H1 (cell line): ENCODE results near the gene PRSS16. TPM values are rescaled to one million over a fixed set of nuclear protein-coding genes. Genes with fewer than 3 reads are reported as not detected.

Experiments used
- BACH1 ChIP-seq: IDR thresholded peaks from 2 replicates; pipeline ENCODE4 v1.6.1; 2012; ENCODE audit warnings: low read length, improper control_type of control experiment
- BRCA1 ChIP-seq: IDR thresholded peaks from 2 replicates; pipeline ENCODE4 v1.6.1; 2012; ENCODE audit warnings: low read depth, low read length, improper control_type of control experiment
- HDAC2 ChIP-seq, 2 experiments: fragments of 300-600 bp in 1 of 2; sonication (generic) in 1 of 2; IDR thresholded peaks; 2 replicates each; pipeline ENCODE4 v1.6.1; 2011 to 2012; ENCODE audit warnings: low read depth in 2 of 2, low read length in 2 of 2, mild to moderate bottlenecking in 2 of 2, moderate library complexity in 2 of 2, borderline replicate concordance in 1 of 2, inconsistent platforms in 1 of 2
- JUND ChIP-seq: IDR thresholded peaks from 2 replicates; pipeline ENCODE4 v1.6.1; 2011; ENCODE audit warnings: mild to moderate bottlenecking, improper control_type of control experiment, low read length
- RBBP5 ChIP-seq: IDR thresholded peaks from 2 replicates; pipeline ENCODE4 v1.7.1; 2012; ENCODE audit warnings: low read depth, mild to moderate bottlenecking, inconsistent platforms, low read length, moderate library complexity, borderline replicate concordance
- SUZ12 ChIP-seq: fragments of 200-600 bp; sonication (generic); IDR thresholded peaks from 2 replicates; pipeline ENCODE4 v1.6.1; 2012; ENCODE audit warnings: mild to moderate bottlenecking, inconsistent platforms, low read length, moderate library complexity, mixed read lengths
- polyA plus RNA-seq, 7 experiments: library from polyadenylated mRNA; depleted of rRNA in 3 of 7; stranded (reverse) in 5 of 7; unstranded in 2 of 7; fragments of >200 nt in 5 of 7; fragments of 200-250 nt in 2 of 7; gene quantifications; 1 replicate in 5 of 7; 2 replicates in 1 of 7; 4 replicates in 1 of 7; pipeline versions ENCODE4 v1.2.1 to v1.2.3, GENCODE V29; 2011 to 2013; ENCODE audit warnings: missing spikeins in 2 of 7, mixed read lengths in 2 of 7
- total RNA-seq: library from RNA; stranded (reverse); fragmentation: NEBNext Ultra II Directional; extraction: Animal tissue kit (Norgen Biotek cat#: 25700); gene quantifications from 2 replicates; pipeline ENCODE4 v1.2.1, GENCODE V29; 2021
- TF ChIP-seq, protein P1 (sequence below): IDR thresholded peaks from 2 replicates; pipeline ENCODE4 v1.6.1; 2012; ENCODE audit warnings: low read length, inconsistent platforms
- TF ChIP-seq, protein P2 (sequence below): fragments of 300-600 bp; sonication (generic); IDR thresholded peaks from 2 replicates; pipeline ENCODE4 v1.7.1; 2012; ENCODE audit warnings: low read length, moderate library complexity, mild to moderate bottlenecking, inconsistent platforms; ENCODE audit not compliant: insufficient replicate concordance

The PRSS16 gene
- total and polyA plus RNA-seq, 2 of the 8 experiments (the other 6 are each of a cell fraction or from before 2014, with no cell fraction given) = 20.2 to 38.9 TPM

GRCh38 chr6:27213544-27214125, 33.9 kb upstream of the PRSS16 start (continued):
- TF ChIP-seq BRCA1 (no peak), RBBP5 (no peak), SUZ12 (no peak), BACH1 (no peak), HDAC2 (IDR thresholded peaks at IDR 0.05; ENCODE audit: borderline replicate concordance in 1 of 2, low read depth in 2 of 2, low read length in 2 of 2) (no peak), JUND (no peak)
- TF ChIP-seq, protein P1, sequence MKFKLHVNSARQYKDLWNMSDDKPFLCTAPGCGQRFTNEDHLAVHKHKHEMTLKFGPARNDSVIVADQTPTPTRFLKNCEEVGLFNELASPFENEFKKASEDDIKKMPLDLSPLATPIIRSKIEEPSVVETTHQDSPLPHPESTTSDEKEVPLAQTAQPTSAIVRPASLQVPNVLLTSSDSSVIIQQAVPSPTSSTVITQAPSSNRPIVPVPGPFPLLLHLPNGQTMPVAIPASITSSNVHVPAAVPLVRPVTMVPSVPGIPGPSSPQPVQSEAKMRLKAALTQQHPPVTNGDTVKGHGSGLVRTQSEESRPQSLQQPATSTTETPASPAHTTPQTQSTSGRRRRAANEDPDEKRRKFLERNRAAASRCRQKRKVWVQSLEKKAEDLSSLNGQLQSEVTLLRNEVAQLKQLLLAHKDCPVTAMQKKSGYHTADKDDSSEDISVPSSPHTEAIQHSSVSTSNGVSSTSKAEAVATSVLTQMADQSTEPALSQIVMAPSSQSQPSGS = no peak
- TF ChIP-seq, protein P2, sequence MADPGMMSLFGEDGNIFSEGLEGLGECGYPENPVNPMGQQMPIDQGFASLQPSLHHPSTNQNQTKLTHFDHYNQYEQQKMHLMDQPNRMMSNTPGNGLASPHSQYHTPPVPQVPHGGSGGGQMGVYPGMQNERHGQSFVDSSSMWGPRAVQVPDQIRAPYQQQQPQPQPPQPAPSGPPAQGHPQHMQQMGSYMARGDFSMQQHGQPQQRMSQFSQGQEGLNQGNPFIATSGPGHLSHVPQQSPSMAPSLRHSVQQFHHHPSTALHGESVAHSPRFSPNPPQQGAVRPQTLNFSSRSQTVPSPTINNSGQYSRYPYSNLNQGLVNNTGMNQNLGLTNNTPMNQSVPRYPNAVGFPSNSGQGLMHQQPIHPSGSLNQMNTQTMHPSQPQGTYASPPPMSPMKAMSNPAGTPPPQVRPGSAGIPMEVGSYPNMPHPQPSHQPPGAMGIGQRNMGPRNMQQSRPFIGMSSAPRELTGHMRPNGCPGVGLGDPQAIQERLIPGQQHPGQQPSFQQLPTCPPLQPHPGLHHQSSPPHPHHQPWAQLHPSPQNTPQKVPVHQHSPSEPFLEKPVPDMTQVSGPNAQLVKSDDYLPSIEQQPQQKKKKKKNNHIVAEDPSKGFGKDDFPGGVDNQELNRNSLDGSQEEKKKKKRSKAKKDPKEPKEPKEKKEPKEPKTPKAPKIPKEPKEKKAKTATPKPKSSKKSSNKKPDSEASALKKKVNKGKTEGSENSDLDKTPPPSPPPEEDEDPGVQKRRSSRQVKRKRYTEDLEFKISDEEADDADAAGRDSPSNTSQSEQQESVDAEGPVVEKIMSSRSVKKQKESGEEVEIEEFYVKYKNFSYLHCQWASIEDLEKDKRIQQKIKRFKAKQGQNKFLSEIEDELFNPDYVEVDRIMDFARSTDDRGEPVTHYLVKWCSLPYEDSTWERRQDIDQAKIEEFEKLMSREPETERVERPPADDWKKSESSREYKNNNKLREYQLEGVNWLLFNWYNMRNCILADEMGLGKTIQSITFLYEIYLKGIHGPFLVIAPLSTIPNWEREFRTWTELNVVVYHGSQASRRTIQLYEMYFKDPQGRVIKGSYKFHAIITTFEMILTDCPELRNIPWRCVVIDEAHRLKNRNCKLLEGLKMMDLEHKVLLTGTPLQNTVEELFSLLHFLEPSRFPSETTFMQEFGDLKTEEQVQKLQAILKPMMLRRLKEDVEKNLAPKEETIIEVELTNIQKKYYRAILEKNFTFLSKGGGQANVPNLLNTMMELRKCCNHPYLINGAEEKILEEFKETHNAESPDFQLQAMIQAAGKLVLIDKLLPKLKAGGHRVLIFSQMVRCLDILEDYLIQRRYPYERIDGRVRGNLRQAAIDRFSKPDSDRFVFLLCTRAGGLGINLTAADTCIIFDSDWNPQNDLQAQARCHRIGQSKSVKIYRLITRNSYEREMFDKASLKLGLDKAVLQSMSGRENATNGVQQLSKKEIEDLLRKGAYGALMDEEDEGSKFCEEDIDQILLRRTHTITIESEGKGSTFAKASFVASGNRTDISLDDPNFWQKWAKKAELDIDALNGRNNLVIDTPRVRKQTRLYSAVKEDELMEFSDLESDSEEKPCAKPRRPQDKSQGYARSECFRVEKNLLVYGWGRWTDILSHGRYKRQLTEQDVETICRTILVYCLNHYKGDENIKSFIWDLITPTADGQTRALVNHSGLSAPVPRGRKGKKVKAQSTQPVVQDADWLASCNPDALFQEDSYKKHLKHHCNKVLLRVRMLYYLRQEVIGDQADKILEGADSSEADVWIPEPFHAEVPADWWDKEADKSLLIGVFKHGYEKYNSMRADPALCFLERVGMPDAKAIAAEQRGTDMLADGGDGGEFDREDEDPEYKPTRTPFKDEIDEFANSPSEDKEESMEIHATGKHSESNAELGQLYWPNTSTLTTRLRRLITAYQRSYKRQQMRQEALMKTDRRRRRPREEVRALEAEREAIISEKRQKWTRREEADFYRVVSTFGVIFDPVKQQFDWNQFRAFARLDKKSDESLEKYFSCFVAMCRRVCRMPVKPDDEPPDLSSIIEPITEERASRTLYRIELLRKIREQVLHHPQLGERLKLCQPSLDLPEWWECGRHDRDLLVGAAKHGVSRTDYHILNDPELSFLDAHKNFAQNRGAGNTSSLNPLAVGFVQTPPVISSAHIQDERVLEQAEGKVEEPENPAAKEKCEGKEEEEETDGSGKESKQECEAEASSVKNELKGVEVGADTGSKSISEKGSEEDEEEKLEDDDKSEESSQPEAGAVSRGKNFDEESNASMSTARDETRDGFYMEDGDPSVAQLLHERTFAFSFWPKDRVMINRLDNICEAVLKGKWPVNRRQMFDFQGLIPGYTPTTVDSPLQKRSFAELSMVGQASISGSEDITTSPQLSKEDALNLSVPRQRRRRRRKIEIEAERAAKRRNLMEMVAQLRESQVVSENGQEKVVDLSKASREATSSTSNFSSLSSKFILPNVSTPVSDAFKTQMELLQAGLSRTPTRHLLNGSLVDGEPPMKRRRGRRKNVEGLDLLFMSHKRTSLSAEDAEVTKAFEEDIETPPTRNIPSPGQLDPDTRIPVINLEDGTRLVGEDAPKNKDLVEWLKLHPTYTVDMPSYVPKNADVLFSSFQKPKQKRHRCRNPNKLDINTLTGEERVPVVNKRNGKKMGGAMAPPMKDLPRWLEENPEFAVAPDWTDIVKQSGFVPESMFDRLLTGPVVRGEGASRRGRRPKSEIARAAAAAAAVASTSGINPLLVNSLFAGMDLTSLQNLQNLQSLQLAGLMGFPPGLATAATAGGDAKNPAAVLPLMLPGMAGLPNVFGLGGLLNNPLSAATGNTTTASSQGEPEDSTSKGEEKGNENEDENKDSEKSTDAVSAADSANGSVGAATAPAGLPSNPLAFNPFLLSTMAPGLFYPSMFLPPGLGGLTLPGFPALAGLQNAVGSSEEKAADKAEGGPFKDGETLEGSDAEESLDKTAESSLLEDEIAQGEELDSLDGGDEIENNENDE = no peak
- TF ChIP-seq, all 59 proteins: peak for 7
